HG03460 (cell line): ENCODE results near the gene PCBD2.
"Not testable (repeated sequence)": the region's sequence is repeated elsewhere in the genome, so short reads cannot be mapped to it uniquely, and the experiment has no call there.

Source experiments
- ATAC-seq: cut with Tn5 transposase; IDR thresholded peaks from one replicate; pipeline ENCODE4 v1.9.1; 2021; ENCODE audit not compliant: unreplicated experiment

PCBD2 gene

DNA sequence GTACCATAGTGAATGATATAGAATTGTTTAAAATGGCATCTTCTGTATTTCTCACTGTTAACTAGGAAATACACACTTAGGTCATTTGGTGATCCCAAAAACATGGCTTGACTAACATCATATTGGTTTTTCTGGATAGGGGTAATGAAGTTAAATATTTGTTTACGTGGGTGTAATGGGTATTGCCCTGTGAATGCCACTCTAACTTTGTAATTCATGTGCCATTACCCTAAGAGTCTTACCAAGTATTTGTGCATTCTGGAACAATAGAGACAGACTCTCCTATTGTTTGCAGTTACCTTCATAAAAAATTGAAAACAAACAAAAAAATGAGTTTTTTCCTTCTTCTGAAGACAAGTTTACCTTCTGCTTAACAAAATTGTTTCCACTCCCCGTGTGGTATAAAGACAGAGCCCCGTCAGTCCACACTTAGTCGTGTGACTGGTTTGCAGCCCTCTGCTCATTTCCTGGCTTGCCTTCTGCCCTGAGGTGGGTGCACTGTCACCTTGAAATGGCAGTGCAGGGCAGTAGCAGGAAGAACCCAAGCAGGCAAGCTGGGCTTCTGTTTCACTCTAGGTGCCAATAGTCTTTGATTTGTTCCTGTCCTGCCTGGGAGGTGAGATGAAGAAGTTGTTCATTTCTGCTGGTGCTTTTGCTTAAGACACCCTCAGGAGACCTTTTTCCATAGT lies 53.1 kb downstream of the PCBD2 start:
- ATAC-seq: no peak

DNA sequence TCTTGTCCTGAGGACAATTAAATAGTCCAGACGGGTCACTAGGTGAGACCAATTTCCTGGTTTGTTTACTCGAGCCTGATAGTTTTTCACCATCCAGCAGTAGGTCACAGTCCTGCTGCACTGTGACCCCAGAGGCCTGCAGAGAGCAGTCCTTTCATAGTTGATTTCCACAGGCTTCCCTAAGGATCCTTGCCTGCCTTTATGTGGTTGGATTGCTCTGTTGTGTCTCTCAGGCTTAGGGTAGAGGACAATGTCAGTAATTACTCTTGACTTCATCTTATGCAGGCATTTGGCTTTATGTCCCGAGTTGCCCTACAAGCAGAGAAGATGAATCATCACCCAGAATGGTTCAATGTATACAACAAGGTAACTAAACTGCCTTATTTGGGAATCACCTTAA lies 53.8 kb downstream of the PCBD2 start:
- ATAC-seq: no peak

DNA sequence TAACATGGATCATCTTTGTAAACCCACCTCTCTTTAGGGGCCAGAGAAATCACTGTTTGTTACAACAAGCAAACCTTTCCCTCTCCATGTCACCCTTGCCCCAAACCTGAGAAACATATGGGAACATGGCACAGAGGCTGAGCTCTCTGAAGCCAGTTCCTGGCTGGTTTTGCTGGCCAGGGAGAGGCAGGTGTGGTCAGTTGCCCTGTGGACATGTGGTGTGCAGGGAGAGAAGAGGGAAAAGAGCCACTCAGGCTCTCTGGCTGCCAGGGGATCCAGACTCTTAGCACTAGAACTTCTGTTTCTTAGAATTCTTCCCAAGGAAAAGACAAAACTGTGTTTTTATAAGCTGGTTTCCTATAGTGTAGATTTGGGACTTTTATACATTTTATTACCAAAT lies 58.2 kb downstream of the PCBD2 start:
- no peak for ATAC-seq

DNA sequence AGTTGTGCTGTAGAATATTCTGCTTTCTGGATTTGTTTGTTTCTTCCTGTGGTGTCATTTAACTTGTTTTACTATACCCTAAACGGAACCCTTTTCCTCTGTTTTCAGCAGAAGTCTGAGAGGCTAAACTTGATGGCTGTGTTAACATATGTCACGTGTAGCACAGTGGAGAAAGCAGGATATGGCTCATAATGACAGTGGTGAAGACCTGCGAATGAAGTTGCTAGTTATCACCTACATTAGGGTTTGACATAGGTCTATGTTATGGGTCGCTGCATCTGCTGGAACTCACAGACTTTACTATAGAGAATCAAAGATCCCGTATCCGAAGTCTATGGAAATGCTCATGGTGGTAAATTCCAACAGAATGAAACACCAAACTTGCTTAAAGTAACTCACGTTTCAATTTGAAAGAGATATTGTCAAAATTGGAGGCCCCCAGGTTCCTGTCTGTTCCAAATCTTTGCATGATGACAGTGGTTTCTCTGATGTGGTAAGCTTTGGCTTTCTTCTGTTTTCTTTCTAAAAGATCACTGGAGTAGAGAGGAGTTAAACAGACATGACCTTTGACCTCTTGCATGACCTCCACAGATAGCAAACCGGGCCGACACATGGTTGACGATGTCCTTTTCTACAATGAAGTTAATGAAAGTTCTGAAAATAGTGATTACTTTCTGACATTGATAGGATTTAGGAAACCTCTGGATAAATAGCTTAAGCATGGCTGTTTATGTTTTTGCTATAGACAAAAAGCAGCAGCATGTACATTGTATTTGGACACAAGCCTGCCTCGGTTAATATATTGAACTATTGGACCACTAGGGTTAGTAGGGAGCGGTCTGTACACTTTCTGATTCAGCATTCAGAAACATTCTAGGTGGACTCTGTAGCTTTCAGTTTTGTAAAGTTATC lies 59.7 kb downstream of the PCBD2 start:
- no peak for ATAC-seq

DNA sequence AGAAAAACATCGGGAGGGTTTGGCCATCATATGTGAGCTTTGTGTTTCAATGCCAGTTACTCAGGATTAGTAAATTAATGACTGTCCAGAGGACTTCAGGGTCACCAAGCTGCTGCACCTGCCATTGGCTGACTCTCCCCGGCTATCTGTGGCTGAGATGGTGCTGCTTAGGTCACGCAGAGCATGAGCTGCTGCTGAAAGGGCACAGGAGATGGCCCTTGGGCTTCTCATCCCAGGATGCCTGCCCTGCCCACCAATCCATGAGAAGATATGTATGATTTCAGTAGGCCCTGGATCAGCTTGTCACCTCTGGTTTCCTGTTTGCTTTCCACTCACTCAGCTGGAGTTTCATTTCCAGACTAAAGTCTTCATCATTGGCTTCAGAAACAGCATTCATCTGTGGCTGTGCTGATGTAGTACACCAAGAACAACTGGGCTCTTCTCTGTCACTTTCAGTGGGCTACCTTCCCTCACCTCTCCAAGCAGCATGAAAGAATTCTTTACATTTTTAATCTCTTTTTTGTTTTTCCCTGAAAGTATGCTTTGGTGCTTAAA lies 60.4 kb downstream of the PCBD2 start:
- no peak for ATAC-seq

DNA sequence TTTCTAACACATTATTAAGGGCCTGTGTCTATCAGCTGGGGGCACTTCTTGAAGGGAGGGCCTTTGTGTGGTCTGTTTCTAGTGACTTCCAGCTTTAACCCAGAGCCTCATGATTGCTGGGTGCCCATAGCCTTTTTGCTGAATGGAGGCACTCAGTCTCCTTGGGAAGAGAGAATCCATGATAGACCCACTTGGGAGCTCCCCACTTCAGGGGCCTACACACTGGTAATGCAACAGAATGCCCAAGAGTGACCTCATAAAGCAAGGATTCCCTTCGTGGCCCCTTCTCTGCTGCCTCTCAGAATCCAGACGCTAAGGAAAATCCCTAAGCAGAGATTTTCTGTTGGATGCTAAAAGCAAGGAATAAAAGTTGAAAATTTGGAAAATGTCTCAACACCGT lies 62.7 kb downstream of the PCBD2 start, which contains the start of gene CATSPER3:
Gene CATSPER3 (plus strand): TSS at position 301 of the 400 bp plus-strand sequence. CDS start 85 bp downstream, at position 386.
- ATAC-seq: no peak

DNA sequence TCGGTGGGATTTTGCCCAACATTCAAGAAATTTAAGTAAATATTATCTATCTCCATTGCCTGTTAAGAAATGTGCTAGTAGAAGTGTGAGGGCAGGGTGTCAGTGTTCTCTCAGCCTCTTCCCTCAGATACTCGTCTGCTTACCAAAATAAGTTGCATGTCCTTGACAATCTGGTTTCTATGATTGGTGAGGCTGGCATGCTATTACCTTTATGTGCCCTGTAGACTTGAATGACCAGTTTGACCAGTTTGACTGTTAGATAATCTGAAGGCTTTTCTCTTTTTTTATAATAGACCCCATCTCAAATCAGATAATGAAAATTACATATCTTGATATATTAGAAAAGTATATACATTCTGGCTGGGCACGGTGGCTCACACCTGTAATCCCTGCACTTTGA lies 63.1 kb downstream of the PCBD2 start:
- no peak for ATAC-seq

DNA sequence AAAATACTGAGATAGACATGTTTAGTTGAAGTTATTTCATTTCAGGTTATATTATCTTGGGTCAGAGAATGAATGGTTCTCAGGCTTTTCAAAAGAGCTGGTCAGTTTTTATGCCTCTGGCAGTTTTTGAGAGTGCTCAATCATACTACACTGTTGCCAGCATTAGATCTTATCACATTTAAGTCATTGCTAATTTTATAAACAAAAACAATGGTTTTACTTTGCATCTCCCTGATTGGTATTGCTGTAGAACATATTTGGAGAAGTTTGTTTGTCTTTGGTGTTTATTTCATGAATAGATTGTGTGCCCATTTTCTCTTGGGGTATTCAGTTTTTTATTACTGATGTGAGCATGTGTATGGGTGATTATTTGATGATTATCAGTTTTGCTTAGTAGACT lies 64.2 kb downstream of the PCBD2 start:
- ATAC-seq: no peak

DNA sequence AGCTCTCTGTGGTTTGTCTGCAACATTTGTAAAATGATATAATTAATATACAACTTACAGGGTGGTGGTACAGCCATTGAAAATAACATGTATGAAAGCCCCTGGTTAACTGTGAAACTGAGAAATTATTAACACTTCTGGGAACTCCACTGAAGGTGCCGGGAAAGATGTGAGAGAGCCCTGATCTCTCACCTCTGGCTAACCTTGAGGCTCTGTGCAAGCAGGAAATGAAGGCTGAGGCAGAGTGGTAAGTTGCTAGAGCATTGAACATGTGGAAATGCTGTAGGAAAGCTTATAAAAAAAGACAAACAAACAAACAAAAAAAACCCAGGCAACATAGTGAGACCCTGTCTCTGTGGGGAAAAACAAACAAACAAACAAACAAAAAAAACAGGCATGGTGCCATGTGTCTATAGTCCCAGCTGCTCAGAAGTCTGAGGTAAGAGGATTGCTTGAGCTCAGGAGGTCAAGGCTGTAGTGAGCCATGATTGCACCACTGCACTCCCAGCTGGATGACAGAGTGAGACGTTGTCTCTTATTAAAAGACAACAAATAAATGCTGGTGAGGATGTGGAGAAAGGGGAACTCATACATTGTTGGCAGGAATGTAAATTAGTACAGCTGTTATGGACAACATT lies 70.3 kb downstream of the PCBD2 start:
- peak; percentile 62 for ATAC-seq

DNA sequence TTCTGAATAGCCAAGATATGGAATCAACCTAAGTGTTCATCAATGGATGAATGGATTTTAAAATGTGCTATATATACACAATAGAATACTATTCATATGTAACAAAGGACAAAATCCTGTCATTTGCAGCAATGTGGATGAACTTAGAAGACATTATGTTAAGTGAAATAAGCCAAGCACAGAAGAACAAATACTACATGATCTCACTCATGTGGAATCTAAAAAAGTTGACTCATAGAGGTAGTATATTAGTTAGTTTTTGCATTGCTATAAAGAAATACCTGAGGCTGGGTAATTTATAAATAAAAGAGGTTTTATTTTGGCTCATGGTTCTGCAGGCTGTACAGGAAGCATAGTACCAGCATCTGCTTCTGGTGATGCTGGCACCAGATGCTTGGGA lies 70.9 kb downstream of the PCBD2 start:
- no peak for ATAC-seq

DNA sequence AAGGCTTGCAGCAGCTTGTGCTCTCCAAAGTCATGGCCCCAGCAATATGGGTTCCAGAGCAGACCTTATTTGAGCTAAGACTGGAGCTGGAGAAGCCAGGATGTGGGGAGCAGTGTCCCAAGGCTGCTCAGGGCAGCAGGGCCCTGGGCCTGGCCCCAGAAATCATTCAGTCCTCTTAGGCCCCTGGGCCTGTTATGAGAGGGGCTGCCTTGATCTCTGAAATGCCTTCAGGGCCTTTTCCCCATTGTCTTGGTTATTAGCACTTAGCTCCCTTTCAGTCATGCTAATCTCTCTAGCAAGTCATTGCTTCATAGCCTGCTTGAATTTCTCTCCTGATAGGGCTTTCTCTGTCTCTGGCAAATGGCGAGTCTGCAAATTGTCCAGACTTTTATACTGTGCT lies 71.9 kb downstream of the PCBD2 start:
- ATAC-seq: no peak

DNA sequence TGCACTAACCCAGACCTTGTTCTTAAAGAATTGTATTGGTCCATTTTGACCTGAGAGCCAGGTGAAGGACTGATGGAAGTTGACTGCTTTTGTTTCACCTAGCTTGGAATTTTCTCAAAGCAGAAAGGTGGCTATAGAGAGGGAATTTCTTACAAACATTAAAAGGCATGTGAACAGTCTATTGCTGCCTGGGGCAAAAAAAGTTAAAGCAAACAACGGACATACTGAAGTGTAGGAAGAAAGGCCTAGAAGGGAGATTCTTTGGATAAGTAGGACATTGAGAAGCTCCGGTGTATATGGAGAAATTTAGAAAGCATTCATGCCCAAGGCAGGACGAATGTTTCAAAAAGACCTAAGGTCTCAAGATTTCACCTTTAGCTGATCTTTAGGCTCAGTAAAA lies 74.5 kb downstream of the PCBD2 start:
- ATAC-seq: no peak

DNA sequence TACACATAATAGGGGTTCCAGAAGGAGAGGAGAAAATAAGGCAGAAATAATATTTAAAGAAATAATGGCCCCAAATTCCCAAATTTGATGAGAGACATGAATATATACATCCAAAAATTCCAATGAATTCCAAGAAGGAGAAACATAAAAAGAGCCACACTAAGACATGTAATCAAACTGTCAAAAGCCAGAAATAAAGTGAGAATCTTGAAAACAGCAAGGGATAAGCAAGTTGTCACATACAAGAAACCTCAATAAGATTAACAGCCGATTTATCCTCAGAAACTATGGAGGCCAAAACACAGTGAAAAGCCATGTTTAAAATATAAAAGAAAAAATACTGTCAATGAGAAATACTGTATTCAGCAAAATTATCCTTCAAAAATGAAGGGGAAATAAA lies 77.3 kb downstream of the PCBD2 start:
- no peak for ATAC-seq

DNA sequence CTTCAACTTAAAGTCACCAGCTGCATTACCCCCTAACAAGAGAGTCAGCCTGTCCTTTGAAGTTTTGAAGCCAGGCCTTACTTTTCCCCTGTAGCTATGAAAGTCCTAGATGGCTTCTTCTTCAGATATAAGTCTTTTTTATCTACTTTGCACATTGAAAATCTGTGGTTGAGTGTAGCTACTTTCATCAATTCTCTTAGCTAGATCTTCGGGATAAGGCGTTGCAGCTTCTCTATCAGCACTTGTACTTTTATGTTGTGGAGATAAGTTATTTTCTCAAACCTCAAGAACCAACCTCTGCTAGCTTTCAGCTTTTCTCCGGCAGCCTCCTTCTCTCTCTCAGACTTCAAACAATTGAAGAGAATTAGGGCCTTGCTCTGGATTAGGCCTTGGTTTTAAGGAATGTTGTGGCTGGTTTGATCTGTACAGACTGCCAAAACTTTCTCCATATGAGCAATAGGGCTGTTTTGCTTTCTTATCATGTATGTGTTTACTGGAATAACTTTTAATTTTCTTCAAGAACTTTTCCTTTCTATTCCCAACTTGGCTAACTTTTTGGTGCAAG lies 84.4 kb downstream of the PCBD2 start:
- ATAC-seq: no peak

DNA sequence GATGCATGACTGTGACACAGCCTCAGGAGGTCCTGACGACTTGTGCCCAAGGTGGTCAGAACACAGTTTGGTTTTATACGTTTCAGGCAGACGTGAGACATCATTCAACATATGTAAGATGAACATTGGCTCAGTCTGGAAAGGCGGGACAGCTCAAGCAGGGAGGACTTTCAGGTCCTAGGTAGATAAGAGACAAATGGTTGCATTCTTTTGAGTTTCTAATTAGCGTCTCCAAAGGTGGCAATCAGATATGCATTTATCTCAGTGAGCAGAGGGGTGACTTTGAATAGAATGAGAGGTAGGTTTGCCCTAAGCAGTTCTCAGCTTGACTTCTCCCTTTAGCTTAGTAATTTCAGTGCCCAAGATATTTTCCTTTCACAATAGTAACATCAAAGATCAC lies 85.3 kb downstream of the PCBD2 start:
- not testable (repeated sequence) for ATAC-seq

DNA sequence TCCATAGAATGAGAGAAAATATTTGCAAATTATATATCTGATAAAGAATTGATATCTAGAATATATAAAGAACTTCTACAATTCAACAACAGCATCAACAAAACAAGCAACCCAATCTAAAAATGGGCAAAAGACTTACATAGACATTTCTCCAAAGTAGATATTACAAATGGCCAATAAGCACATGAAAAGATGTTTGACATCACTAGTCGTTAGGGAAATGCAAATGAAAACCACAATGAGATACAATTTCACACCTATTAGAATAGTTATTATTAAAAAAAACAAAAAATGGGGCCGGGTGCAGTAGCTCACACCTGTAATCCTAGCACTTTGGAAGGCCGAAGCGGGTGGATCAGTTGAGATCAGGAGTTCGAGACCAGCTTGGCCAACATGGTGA lies 87.2 kb downstream of the PCBD2 start:
- ATAC-seq: no peak

DNA sequence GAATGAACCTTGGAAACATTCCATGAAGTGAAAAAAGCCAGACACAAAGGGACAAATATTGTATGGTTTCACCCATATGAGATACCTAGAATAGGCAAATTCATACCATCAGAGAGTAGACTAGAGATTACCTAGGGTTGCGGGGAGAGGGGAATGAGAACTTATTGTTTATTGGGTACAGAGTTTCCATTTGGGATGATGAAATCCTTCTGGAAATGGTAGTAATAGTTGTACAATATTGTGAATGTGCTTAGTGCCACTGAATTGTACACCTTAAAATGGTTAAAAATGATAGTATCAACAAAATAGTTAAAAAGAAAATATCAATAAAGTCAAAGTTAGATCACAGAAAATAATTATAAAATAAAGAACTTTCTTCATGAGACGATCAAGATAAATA lies 88.2 kb downstream of the PCBD2 start:
- ATAC-seq: no peak

DNA sequence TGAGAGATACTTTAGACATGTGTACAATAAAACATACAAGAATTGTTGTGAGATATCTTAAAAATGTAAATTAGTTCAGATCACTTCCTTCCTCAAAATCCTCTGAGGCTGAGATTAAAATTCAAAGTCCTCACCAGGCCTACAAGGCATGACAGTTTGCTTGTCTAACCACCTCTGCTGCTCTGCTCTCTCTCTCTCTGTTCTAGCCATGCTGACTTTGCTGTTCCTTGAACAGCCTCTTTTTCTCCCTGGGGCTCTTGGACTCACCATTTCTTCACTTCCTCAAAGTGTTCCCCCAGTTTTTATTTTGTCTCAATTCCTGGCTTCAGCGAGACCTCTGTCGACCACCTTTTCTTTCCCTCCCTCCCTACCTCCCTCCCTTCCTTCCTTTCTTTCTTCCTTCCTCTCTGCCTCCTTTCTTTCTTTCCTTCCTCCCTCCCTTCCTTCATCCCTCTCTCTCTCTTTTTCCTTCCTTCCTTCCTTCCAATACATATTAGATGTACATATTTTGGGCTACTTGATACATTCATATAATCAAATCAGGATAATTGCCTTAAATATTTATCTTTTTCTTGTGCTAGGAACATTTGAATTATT lies 89.7 kb downstream of the PCBD2 start:
- no peak for ATAC-seq

DNA sequence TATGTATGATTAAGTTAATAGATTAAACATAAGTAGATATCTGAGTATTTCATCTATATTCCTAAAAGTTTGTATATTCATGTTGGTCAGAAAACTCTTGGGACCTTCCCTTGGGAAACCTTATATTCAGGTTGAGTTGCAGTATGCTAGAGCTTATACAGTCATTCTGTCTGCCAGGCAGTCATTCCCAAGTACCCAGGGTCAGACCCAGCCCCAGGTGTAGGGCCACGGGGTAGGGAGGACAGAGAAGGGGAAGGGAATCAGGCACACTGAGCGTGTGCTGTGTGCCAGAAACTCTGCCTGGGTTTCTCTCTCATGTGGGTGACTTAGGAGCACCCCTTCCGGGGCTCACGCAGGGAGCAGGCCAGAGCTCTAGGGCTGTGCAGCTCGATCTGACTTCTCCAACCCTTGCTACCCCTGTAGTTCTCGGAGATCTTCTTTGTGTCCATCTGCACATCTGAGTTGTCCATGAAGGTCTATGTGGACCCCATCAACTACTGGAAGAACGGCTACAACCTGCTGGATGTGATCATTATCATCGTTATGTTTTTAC lies 91.0 kb downstream of the PCBD2 start:
- no peak for ATAC-seq

DNA sequence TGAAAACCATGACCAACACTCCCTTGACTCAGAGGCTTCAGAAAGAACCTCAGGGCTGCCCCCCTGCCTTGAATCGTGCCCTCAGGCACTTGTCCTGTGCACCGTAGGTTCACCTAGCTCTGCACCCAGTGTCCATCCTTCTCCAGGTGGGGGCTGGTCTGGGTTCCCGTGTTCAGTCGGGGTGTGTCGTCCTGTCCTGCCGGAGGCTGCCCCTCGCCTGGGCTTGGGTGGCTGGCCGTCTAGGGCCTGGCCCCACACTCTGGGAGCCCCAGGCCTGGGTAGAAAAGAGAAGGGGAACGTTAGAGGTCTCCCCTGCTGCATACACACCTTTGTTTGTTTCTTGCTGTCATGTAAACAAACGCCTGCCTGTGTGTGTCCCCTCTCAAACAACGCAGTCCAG lies 92.1 kb downstream of the PCBD2 start:
- ATAC-seq: no peak

DNA sequence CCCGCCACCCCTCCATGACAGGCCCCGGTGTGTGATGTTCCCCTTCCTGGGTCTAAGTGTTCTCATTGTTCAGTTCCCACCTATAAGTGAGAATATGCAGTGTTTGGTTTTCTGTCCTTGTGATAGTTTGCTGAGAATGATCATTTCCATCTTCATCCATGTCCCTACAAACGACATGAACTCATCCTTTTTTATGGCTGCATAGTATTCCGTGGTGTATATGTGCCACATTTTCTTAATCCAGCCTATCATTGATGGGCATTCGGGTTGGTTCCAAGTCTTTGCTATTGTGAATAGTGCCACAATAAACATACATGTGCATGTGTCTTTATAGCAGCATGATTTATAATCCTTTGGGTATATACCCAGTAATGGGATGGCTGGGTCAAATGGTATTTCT lies 93.1 kb downstream of the PCBD2 start:
- not testable (repeated sequence) for ATAC-seq
